ENCODE data around the gene TBCD.

DNA sequence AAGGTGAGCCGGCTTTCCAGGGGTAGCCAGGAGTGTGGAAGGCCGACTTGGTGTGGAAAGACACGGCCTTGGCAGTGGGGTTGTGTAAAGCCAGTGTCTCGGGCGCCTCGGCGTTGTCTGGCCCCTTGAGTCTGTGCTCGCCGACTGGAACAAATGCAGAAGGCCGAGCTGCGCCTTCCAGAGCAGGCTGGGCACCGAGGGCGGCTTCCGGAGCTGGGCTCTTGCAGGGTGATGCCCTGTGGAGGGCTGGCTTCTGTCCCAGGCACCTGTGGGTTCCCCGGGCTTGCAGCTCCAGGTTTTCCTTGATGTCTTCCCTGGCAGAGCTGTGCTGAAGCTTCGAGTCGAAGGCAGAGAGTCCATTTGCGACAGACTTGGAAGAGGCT is 79.9 kb downstream of the TBCD start:
- TF ChIP-seq, protein P1, sequence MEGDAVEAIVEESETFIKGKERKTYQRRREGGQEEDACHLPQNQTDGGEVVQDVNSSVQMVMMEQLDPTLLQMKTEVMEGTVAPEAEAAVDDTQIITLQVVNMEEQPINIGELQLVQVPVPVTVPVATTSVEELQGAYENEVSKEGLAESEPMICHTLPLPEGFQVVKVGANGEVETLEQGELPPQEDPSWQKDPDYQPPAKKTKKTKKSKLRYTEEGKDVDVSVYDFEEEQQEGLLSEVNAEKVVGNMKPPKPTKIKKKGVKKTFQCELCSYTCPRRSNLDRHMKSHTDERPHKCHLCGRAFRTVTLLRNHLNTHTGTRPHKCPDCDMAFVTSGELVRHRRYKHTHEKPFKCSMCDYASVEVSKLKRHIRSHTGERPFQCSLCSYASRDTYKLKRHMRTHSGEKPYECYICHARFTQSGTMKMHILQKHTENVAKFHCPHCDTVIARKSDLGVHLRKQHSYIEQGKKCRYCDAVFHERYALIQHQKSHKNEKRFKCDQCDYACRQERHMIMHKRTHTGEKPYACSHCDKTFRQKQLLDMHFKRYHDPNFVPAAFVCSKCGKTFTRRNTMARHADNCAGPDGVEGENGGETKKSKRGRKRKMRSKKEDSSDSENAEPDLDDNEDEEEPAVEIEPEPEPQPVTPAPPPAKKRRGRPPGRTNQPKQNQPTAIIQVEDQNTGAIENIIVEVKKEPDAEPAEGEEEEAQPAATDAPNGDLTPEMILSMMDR (IDR thresholded peaks at IDR 0.05): no peak
- TF ChIP-seq POLR2A (IDR thresholded peaks at IDR 0.05): no peak
- no peak for TF ChIP-seq POLR2AphosphoS5 (IDR thresholded peaks at IDR 0.05)
